ENCODE measurements around the gene GIPC2.

DNA sequence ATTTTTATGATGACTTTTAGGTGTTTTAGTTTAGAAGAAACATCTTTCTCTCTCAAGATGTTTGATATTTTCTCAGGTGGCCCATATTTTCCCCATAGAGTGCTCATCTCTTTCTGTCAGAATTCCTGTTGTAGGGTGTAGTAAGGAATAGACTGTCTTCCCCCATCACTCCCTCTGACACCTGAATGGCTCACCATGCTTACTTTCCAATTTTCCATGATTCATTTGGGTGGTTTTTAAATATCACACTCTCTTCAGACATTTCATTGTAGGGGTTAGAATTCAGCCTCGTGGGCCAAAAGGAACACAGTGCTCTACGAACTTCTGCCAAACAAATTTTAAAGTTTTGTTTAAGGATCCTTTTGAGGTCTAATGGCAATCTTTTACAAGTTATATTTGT is 24.0 kb downstream of the GIPC2 start:
- TF ChIP-seq GATA2 (IDR thresholded peaks at IDR 0.05; ENCODE audit: low read depth, low read length) (no peak), GATA3 (IDR thresholded peaks at IDR 0.05; ENCODE audit: low read depth, low read length) (no peak)

Measured in SH-SY5Y (cell line).